GM21528 (cell line): ENCODE data around the gene ANKS4B.
"Not testable (repeated sequence)": the region's sequence is repeated elsewhere in the genome, so short reads cannot be mapped to it uniquely, and the experiment has no call there.

Source experiments
- ATAC-seq: cut with Tn5 transposase; IDR thresholded peaks from one replicate; pipeline ENCODE4 v1.9.1; 2021; ENCODE audit warnings: mild to moderate bottlenecking, moderate library complexity; ENCODE audit not compliant: unreplicated experiment, low FRiP score

Gene ANKS4B

GRCh38 chr16:21233521-21234150, at the start of gene ANKS4B:
Gene ANKS4B (plus strand): TSS chr16:21233699. CDS start chr16:21233738, 39 bp downstream.
- ATAC-seq: no peak

GRCh38 chr16:21183995-21184394, 49.5 kb upstream of the ANKS4B start:
- no peak for ATAC-seq

GRCh38 chr16:21184834-21185233, 48.7 kb upstream of the ANKS4B start:
- ATAC-seq: no peak

GRCh38 chr16:21185659-21186325, 47.7 kb upstream of the ANKS4B start:
- no peak for ATAC-seq

DNA sequence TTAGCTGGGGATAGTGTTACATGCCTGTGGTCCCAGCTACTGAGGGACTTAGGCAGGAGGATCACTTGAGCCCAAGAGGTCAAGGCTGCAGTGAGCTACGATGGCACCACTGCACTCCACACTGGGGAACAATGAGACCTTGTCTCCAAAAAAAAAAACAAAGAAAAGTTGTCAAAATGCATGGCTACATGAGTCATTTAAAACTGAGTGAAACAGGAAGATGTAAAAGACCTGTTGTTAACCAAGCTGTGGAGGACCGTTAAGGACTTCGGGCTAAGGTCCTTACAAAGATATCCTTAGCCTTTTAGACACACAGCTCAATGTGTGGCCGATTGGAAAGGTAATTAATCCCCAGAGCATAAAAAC, 47.2 kb upstream of the ANKS4B start:
- ATAC-seq: no peak

DNA sequence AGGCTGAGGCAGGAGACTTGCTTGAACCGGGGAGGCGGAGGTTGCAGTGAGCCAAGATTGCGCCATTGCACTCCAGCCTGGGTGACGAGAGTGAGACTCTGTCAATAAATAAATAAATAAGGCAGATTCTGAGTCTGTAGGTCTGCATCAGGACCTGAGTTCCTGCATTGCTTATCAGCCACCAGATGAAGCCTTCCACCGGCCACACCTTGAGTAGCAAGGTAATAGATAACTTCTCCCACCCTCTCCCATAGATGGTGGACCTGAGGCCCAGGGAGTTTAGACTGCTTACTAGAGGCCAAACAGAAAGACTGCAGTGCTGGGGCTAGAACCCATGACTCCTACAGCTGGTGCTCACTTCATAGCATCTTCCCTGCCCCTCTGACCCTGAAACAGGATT, 44.2 kb upstream of the ANKS4B start:
- ATAC-seq: no peak

GRCh38 chr16:21190013-21190412, 43.5 kb upstream of the ANKS4B start:
- ATAC-seq: no peak

DNA sequence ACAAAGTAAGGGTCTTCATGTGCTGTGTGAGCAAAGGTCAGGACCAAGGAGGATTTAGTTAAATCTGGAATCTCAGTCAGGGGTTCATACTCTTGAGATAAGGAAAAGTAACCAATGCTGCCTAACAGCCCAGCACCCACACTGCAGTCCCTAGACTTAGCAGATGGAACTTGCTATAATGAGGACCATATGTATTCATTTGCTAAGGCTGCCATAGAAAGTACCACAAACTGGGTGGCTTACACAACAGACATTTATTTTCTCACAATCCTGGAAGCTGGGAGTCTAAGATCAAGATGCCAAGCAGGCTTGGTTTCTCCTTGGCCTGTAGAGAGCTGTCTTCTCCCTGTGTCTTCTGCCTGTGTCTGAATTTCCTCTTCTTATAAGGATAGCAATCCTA, 42.9 kb upstream of the ANKS4B start:
- no peak for ATAC-seq

GRCh38 chr16:21192991-21193390, 40.5 kb upstream of the ANKS4B start:
- no peak for ATAC-seq

- ATAC-seq: no peak
Measured at GRCh38 chr16:21194771-21195301, 38.7 kb upstream of the ANKS4B start.

- not testable (repeated sequence) for ATAC-seq
Measured at GRCh38 chr16:21195330-21195729, 38.2 kb upstream of the ANKS4B start.

- ATAC-seq: no peak
Measured at GRCh38 chr16:21197112-21197511, 36.4 kb upstream of the ANKS4B start.

- no peak for ATAC-seq
Measured at GRCh38 chr16:21197621-21198020, 35.9 kb upstream of the ANKS4B start.

GRCh38 chr16:21199607-21200218, 33.8 kb upstream of the ANKS4B start:
- ATAC-seq: no peak

DNA sequence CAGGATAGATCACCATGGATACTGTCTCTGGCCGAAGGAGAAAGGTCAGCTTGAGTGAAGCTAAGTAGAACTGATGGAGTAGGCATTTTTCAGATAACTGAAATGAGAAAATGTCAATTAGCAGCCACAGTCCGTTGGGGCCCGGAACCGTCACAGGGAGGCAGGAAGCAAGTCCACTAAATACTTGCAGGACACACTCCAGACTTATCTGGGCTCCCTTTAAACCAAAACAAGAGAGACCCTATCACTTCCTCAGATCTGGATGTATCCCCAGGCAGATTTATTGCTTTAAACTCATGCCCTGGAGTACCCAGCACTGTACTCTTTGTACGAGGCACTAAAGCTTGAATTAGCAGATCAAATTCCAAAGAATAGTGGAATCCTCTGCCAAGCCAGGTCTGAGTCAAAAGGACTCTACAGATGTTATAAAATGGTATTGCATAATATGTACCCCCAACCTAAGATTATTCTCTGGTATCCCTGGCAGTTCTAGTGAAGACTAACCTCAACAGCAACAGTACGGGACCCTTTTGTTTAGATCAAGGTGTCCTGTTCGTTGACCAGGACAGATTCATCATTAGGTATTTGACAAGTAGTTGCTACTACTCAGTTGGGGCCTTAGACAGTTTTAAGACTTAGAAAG, 30.2 kb upstream of the ANKS4B start:
- no peak for ATAC-seq

DNA sequence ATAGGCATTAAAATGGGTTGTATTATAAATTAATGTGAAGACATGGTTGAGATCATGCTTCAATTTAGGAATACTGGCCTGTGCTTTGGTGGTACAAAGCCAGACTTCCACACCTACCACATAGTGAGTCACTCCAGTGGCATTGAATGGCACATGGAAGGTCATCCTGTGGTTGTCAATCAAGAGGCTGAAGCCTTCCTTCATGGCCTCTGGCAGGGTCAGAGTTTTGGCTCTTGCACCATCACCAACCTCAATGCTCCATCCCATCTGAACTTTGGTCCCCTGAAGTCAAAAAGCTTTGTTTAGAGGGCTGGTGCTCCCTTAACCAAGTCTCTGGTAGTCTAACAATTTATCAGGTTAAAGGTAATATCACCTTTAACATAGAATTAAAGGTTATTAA, 28.2 kb upstream of the ANKS4B start:
- ATAC-seq: no peak

- no peak for ATAC-seq
Measured at GRCh38 chr16:21206550-21206949, 26.9 kb upstream of the ANKS4B start.

- ATAC-seq: no peak
Measured at GRCh38 chr16:21208446-21209230, 24.9 kb upstream of the ANKS4B start.

GRCh38 chr16:21211486-21211885, 22.0 kb upstream of the ANKS4B start, which contains the start of gene ZP2:
Gene ZP2 (minus strand): TSS chr16:21211574. CDS start chr16:21211547, 27 bp downstream.
- ATAC-seq: no peak

GRCh38 chr16:21214086-21214485, 19.4 kb upstream of the ANKS4B start:
- ATAC-seq: no peak
